Gastrocnemius medialis (tissue), 4 donors: ENCODE results near the gene CDC123. TPM values are rescaled to one million over a fixed set of nuclear protein-coding genes. Genes with fewer than 3 reads are reported as not detected.
"Not testable (repeated sequence)": the region's sequence is repeated elsewhere in the genome, so short reads cannot be mapped to it uniquely, and the experiment has no call there.

Experiments used
- ATAC-seq, 2 donors: fragments of 150-250 bp; one replicate each; pipeline ENCODE4 v1.9.1; 2016
- DNase-seq, 2 donors: peaks; one replicate each; pipeline ENCODE4 v3.0.0-alpha.2; 2019
- H3K27ac ChIP-seq, 4 donors: fragments of 200-600 bp; sonication (generic); 1 replicate in 1 of 4; 2 replicates in 3 of 4; pipeline ENCODE4 v1.5.1; 2016 to 2018; ENCODE audit warnings: mild to moderate bottlenecking in 2 of 4, moderate library complexity in 1 of 4
- H3K27me3 ChIP-seq, 3 donors: fragments of 200-600 bp; sonication (generic) in 2 of 3; 1 replicate in 1 of 3; 2 replicates in 2 of 3; pipeline versions ENCODE4 v1.5.1 to v1.6.0; 2016 to 2019; ENCODE audit warnings: mild to moderate bottlenecking in 1 of 3, moderate library complexity in 1 of 3
- H3K36me3 ChIP-seq, 2 donors: fragments of 200-600 bp; sonication (generic) in 1 of 2; one replicate each; pipeline ENCODE4 v1.5.1; 2017 to 2018
- H3K4me1 ChIP-seq, 2 donors: fragments of 200-600 bp; sonication (generic) in 1 of 2; one replicate each; pipeline ENCODE4 v1.5.1; 2016 to 2017; ENCODE audit warnings: mild to moderate bottlenecking in 2 of 2
- H3K4me3 ChIP-seq, 4 donors: fragments of 200-600 bp; sonication (generic) in 3 of 4; 1 replicate in 1 of 4; 2 replicates in 3 of 4; pipeline ENCODE4 v1.5.1; 2016 to 2019; ENCODE audit warnings: mild to moderate bottlenecking in 2 of 4
- H3K9me3 ChIP-seq, 3 donors: fragments of 200-600 bp; sonication (generic) in 2 of 3; 1 replicate in 1 of 3; 2 replicates in 2 of 3; pipeline ENCODE4 v1.5.1; 2016 to 2019
- CTCF ChIP-seq, 5 experiments: fragments of 450-650 bp in 3 of 5; fragments of 200-600 bp in 2 of 5; sonication (generic) in 2 of 5; IDR thresholded peaks in 4 of 5; conservative IDR thresholded peaks in 1 of 5; 1 replicate in 4 of 5; 2 replicates in 1 of 5; pipeline ENCODE4 v1.5.1; 2016 to 2019; ENCODE audit warnings: antibody characterized with exemption in 5 of 5, mild to moderate bottlenecking in 3 of 5, moderate library complexity in 3 of 5
- POLR2A ChIP-seq, 2 donors: fragments of 450-650 bp; IDR thresholded peaks; one replicate each; pipeline ENCODE4 v1.6.1; 2017; ENCODE audit warnings: antibody characterized with exemption in 2 of 2, mild to moderate bottlenecking in 2 of 2, moderate library complexity in 2 of 2
- in situ Hi-C, 4 donors: fragments of 200-750 bp; cut with MboI; loops; one replicate each; pipeline versions ENCODE4 v1.15.0 to v1.8.0; 2017; ENCODE audit warnings: low sequenced_read_pairs in 4 of 4
- intact Hi-C: fragments of 100-400 bp; cut with DNase I; formaldehyde crosslinking; loops from one replicate; pipeline ENCODE4 v1.15.1; 2023; ENCODE audit warnings: low total_unique reads
- total RNA-seq, 4 donors: library from RNA; depleted of rRNA; stranded (reverse); fragments of >200 nt; gene quantifications; one replicate each; pipeline versions ENCODE4 v1.1.0 to v1.2.3, GENCODE V29; 2016

The CDC123 gene
- total RNA-seq, 4 donors from 2014 or later: 31.0 to 54.3 (median 37.9) TPM

- no peak overlapping the region for H3K27ac ChIP-seq
- in situ Hi-C loops: loop anchor here in 3 of 4 donors (5.0 to 25.0 kb wide), 6 partner anchors 450 to 825 kb away; no protein-coding TSS in a partner anchor
These were observed 66.4 kb downstream of the CDC123 start for GRCh38 chr10:12262278-12262981.

GRCh38 chr10:12264204-12264940, 68.4 kb downstream of the CDC123 start:
- in situ Hi-C loops: loop anchor here in 3 of 4 donors (5.0 to 25.0 kb wide), 6 partner anchors 448 to 823 kb away; no protein-coding TSS in a partner anchor
- Histone ChIP-seq H3K27me3 (no peaks in the 10 kb centered on the region), H3K9me3 (no peaks in the 10 kb centered on the region)

More at GRCh38 chr10:12262278-12262981, 66.4 kb downstream of the CDC123 start:
- intact Hi-C loops: loop anchor here (5.0 to 10.0 kb wide), 2 partner anchors 395 to 642 kb away; no protein-coding TSS in a partner anchor
- Histone ChIP-seq H3K36me3 (no peaks in the 10 kb centered on the region), H3K9me3 (no peaks in the 10 kb centered on the region), H3K27me3 (no peaks in the 10 kb centered on the region), H3K4me1 (no peaks in the 10 kb centered on the region), H3K4me3 (no peak overlapping the region)
- DNase-seq (no peak), ATAC-seq (no peak)
- TF ChIP-seq CTCF (IDR thresholded peaks at IDR 0.05 in 4 of 5, conservative IDR thresholded peaks at IDR 0.05 in 1 of 5) (no peak), POLR2A (IDR thresholded peaks at IDR 0.05) (no peak)

GRCh38 chr10:12269056-12269455, 73.1 kb downstream of the CDC123 start:
- Histone ChIP-seq H3K36me3 (no peaks in the 10 kb centered on the region), H3K27ac (no peak overlapping the region), H3K4me1 (no peaks in the 10 kb centered on the region), H3K27me3 (no peaks in the 10 kb centered on the region), H3K4me3 (no peak overlapping the region), H3K9me3 (no peaks in the 10 kb centered on the region)
- TF ChIP-seq POLR2A (IDR thresholded peaks at IDR 0.05) (no peak), CTCF (IDR thresholded peaks at IDR 0.05 in 4 of 5, conservative IDR thresholded peaks at IDR 0.05 in 1 of 5) (no peak)
- ATAC-seq (no peak), DNase-seq (no peak)
- in situ Hi-C loops (loop anchor here (5.0 to 25.0 kb wide), 6 partner anchors 443 to 818 kb away; no protein-coding TSS in a partner anchor), intact Hi-C loops (loop anchor here (10.0 kb wide), 1 partner anchor 636 kb away; no protein-coding TSS in a partner anchor)

More at GRCh38 chr10:12264204-12264940, 68.4 kb downstream of the CDC123 start:
- Histone ChIP-seq H3K27ac (peak overlapping the region in 1 of 4 donors; percentile 22), H3K4me3 (peak overlapping the region in 3 of 4 donors; percentile 33 to 47 (median 41)), H3K4me1 (no peaks in the 10 kb centered on the region), H3K36me3 (no peaks in the 10 kb centered on the region)
- TF ChIP-seq POLR2A (IDR thresholded peaks at IDR 0.05) (no peak), CTCF (IDR thresholded peaks at IDR 0.05 in 4 of 5, conservative IDR thresholded peaks at IDR 0.05 in 1 of 5) (peak; percentile 48 to 84 (median 73))
- DNase-seq (peak; percentile 22 to 36), ATAC-seq (peak; percentile 39 to 65)
- intact Hi-C loops: loop anchor here (1.0 to 10.0 kb wide), 3 partner anchors 393 to 640 kb away; no protein-coding TSS in a partner anchor

GRCh38 chr10:12271210-12271540, 75.2 kb downstream of the CDC123 start:
- ATAC-seq: peak in 1 of 2 donors; percentile 30
- Histone ChIP-seq H3K36me3 (no peaks in the 10 kb centered on the region), H3K4me3 (no peak overlapping the region), H3K9me3 (no peaks in the 10 kb centered on the region), H3K27ac (no peak overlapping the region), H3K27me3 (no peaks in the 10 kb centered on the region), H3K4me1 (no peaks in the 10 kb centered on the region)
- intact Hi-C loops (no loop called here), in situ Hi-C loops (loop anchor here in 3 of 4 donors (25.0 kb wide), 4 partner anchors 616 to 816 kb away; no protein-coding TSS in a partner anchor)
- TF ChIP-seq POLR2A (IDR thresholded peaks at IDR 0.05) (no peak), CTCF (IDR thresholded peaks at IDR 0.05 in 4 of 5, conservative IDR thresholded peaks at IDR 0.05 in 1 of 5) (no peak)
- no peak for DNase-seq

GRCh38 chr10:12277862-12278261, 81.9 kb downstream of the CDC123 start:
- H3K4me1 ChIP-seq, DNase-seq, H3K36me3 ChIP-seq, H3K4me3 ChIP-seq, H3K9me3 ChIP-seq, ATAC-seq, in situ Hi-C loops, H3K27me3 ChIP-seq, H3K27ac ChIP-seq, intact Hi-C loops: not testable (repeated sequence)
